Measurements from ENCODE around the gene CASZ1. TPM values are rescaled to one million over a fixed set of nuclear protein-coding genes. Genes with fewer than 3 reads are reported as not detected.

The CASZ1 gene
- polyA plus RNA-seq, 2 of the 4 experiments (the other 2 are of a cell fraction), result 0.52 to 1.2 TPM

- no peaks in the 10 kb centered on the region for H3K9me3 ChIP-seq
- peaks cover 11% of the 10 kb centered on the region; the same call in 2 of the 3 replicates for H3K4me1 ChIP-seq
- no peak for FAIRE-seq
- TF ChIP-seq JUN (IDR thresholded peaks at IDR 0.05) (no peak), CHD4 (IDR thresholded peaks at IDR 0.05; ENCODE audit: borderline replicate concordance) (no peak), BCL3 (IDR thresholded peaks at IDR 0.05) (no peak), RFX5 (IDR thresholded peaks at IDR 0.05) (no peak), KDM5A (IDR thresholded peaks at IDR 0.05) (no peak), HOXB13 (CRISPR knock-in tag; IDR thresholded peaks at IDR 0.05; ENCODE audit: low read depth) (no peak), E2F6 (IDR thresholded peaks at IDR 0.05; ENCODE audit: borderline replicate concordance, low read depth) (no peak), HOXA7 (CRISPR knock-in tag; IDR thresholded peaks at IDR 0.05) (no peak), EHMT2 (IDR thresholded peaks at IDR 0.05; ENCODE audit: low read depth) (no peak), ELK1 (IDR thresholded peaks at IDR 0.05; ENCODE audit: low read depth, low read length) (no peak), EHF (CRISPR knock-in tag; IDR thresholded peaks at IDR 0.05) (no peak)
- 75% methylated on average over 7 of the region's 10 CpGs for WGBS (ENCODE audit: missing lambda C conversion rate)
- no peak for ATAC-seq
- ChIA-PET CTCF (interaction anchor here (1.5 to 2.0 kb wide), 2 partner anchors 174 to 179 kb away, joined by 4 to 7 read pairs; no protein-coding TSS in a partner anchor), POLR2A (no interaction called here)
- DNase-seq (ENCODE audit: low read depth in 1 of 2, low spot score in 1 of 2), result no peak
- H3K27ac ChIP-seq, result no peak overlapping the region
- no peak overlapping the region for H3K4me3 ChIP-seq
- H3K4me2 ChIP-seq, result no peak overlapping the region
These were observed 108.0 kb downstream of the CASZ1 start for GRCh38 chr1:10688409-10688786.

- ChIA-PET CTCF (interaction anchor here (1.5 kb wide), 1 partner anchor 179 kb away, joined by 4 read pairs; no protein-coding TSS in a partner anchor), POLR2A (no interaction called here)
- FAIRE-seq (no peak), ATAC-seq (no peak), DNase-seq (ENCODE audit: low read depth in 1 of 2, low spot score in 1 of 2) (no peak)
- H3K9me3 ChIP-seq, result no peaks in the 10 kb centered on the region
- no peak for TF ChIP-seq ZC3H11A (IDR thresholded peaks at IDR 0.05)
- TF ChIP-seq REST (IDR thresholded peaks at IDR 0.05), result no peak
- no peak for TF ChIP-seq HEYL (CRISPR knock-in tag; IDR thresholded peaks at IDR 0.05)
- no peak for TF ChIP-seq JUN (IDR thresholded peaks at IDR 0.05)
- no peak for TF ChIP-seq NFE2L2 (conservative IDR thresholded peaks at IDR 0.05; ENCODE audit: low read length)
- peaks cover 6% of the 10 kb centered on the region; the same call in 1 of the 3 replicates for H3K4me1 ChIP-seq
- no peak overlapping the region for H3K27ac ChIP-seq
- H3K4me3 ChIP-seq, result no peak overlapping the region
- H3K4me2 ChIP-seq, result no peak overlapping the region
- 87% methylated on average over 7 of the region's 15 CpGs for WGBS (ENCODE audit: missing lambda C conversion rate)
These were observed 108.6 kb downstream of the CASZ1 start for GRCh38 chr1:10687782-10688408.

- ChIA-PET POLR2A (no interaction called here), CTCF (interaction anchor here (1.5 kb wide), 1 partner anchor 180 kb away, joined by 4 read pairs; no protein-coding TSS in a partner anchor)
- Histone ChIP-seq H3K27ac (no peak overlapping the region), H3K9me3 (no peaks in the 10 kb centered on the region), H3K4me3 (no peak overlapping the region), H3K4me2 (no peak overlapping the region), H3K4me1 (peaks cover 6% of the 10 kb centered on the region; the same call in 1 of the 3 replicates)
- ATAC-seq, result no peak
- no peak for FAIRE-seq
- no peak for DNase-seq (ENCODE audit: low read depth in 1 of 2, low spot score in 1 of 2)
- 89% methylated on average over 3 of the region's 7 CpGs for WGBS (ENCODE audit: missing lambda C conversion rate)
- TF ChIP-seq HOXA7 (CRISPR knock-in tag; IDR thresholded peaks at IDR 0.05) (no peak), USF2 (IDR thresholded peaks at IDR 0.05) (no peak), POLR2A (IDR thresholded peaks at IDR 0.05; ENCODE audit: low read length) (no peak), MAZ (IDR thresholded peaks at IDR 0.05; ENCODE audit: borderline replicate concordance, low read depth, low read length) (no peak), RARB (CRISPR knock-in tag; IDR thresholded peaks at IDR 0.05) (no peak), POLR2AphosphoS2 (conservative IDR thresholded peaks at IDR 0.05; ENCODE audit: low read length) (no peak), PBX3 (IDR thresholded peaks at IDR 0.05) (no peak), MAFK (IDR thresholded peaks at IDR 0.05; ENCODE audit: partially characterized antibody) (no peak), SMC3 (IDR thresholded peaks at IDR 0.05) (no peak), MYC (IDR thresholded peaks at IDR 0.05; ENCODE audit: borderline replicate concordance, low read length) (no peak), ATOH8 (CRISPR knock-in tag; IDR thresholded peaks at IDR 0.05; ENCODE audit: low read depth) (no peak)
These were observed 109.2 kb downstream of the CASZ1 start for GRCh38 chr1:10687251-10687651.
